ENCODE data around the gene FHAD1. TPM values are rescaled to one million over a fixed set of nuclear protein-coding genes. Genes with fewer than 3 reads are reported as not detected.

The FHAD1 gene
- total and polyA plus RNA-seq, 5 experiments from 2014 or later = not detected

DNA sequence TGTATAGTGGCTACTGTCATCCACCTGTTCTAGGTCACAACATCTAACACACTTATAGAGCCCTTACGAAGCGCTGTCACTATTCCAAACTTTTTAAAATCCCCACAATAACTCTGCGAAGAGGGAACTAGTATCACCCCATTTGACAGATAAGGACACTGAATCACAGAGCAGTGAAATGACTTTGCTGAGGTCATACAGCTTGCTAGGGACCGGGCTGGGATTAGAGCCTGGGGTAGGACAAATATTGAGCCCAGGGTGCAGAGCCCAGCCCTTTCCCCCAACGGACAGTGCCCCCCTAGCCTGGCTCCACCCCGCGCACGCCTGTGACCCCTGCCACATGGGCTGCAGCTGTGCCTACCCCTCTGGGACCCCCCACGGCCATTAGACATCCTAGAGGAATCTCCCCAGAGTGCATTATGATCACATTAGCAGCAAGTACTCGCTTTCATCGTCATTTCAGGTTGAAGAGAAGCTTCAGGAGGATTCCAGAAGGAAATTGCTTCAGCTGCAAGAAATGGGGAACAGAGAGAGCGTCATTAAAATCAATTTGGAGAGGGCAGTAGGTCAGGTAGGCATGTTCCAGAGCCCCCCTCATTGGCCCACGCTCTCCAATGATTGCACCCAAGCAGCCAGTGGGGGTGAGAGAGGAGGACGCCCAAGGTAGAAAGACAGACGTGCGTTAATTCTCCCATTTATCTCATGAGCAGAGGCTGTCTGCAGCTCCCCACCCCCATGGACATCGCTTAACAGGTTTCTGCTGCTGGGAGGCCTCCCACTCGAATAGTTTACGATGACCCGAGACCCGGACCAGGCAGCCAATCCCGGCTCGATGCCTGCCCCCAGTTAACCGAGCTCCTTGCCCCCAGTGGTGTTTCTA is 77.2 kb downstream of the FHAD1 start:
- POLR2A ChIA-PET = no interaction called here
- DNase-seq (no peak), ATAC-seq (no peak)
- H3K27me3 Mint-ChIP-seq = peaks cover 0 to 22% (median 6%) of the 10 kb centered on the region in 5 donors
- no peak overlapping the region for H3K4me3 Mint-ChIP-seq
- H3K27ac Mint-ChIP-seq = no peak overlapping the region
- peaks cover 0 to 4% (median 0%) of the 10 kb centered on the region in 4 donors for H3K4me1 Mint-ChIP-seq
- H3K36me3 Mint-ChIP-seq = peaks cover 0 to 6% (median 0%) of the 10 kb centered on the region in 3 donors
- H3K9me3 Mint-ChIP-seq = peaks cover 0 to 12% (median 5%) of the 10 kb centered on the region in 9 donors

- POLR2A ChIA-PET = no interaction called here
- DNase-seq (no peak), ATAC-seq (no peak)
- Mint-ChIP-seq H3K4me3 (no peak overlapping the region), H3K9me3 (peaks cover 0 to 12% (median 5%) of the 10 kb centered on the region in 9 donors), H3K27me3 (peaks cover 2 to 24% (median 6%) of the 10 kb centered on the region in 5 donors), H3K36me3 (peaks cover 0 to 4% (median 0%) of the 10 kb centered on the region in 3 donors), H3K27ac (no peak overlapping the region), H3K4me1 (peaks cover 0 to 6% (median 0%) of the 10 kb centered on the region in 4 donors)
Observed at GRCh38 chr1:15324869-15325335, 77.9 kb downstream of the FHAD1 start.

DNA sequence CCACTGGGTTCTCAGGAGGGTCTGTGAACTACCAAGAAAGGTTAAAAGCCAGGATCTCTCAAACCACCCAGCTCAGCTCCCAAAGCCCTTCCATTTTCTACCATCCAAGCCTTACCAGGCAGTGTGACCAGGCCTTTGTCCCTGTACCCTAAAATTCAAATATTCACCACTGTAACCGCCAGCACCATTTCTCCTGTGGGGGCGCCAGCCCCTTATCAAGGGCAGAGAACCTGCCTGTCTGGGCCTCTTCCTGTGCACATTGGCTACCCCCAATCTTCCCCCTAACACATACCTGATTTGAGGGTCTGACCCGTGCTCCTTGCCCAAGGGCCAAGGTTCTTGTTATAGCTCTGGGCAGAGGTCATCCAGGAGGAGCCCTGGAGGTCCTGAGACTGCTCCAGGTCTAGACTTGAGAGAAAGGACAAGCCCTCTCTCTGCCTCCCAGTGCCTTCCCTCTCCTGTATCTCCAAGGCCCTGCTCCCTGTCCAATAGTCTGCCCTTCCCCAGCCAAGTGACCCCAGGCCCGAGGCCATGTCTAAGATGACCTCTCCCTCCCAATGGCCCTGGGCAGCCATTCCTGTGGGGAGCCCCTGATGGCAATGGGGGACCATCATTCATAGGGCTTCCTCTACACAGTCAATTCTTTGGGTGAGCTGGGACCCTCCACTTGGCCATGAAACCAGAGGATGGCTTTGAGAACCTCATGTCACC is 78.5 kb downstream of the FHAD1 start:
- no peak for ATAC-seq
- POLR2A ChIA-PET = no interaction called here
- Mint-ChIP-seq H3K9me3 (peaks cover 0 to 6% (median 0%) of the 10 kb centered on the region in 9 donors), H3K4me3 (no peak overlapping the region), H3K27ac (no peak overlapping the region), H3K4me1 (peaks cover 0 to 6% (median 0%) of the 10 kb centered on the region in 4 donors), H3K27me3 (peaks cover 2 to 31% (median 8%) of the 10 kb centered on the region in 5 donors), H3K36me3 (no peaks in the 10 kb centered on the region)
- no peak for DNase-seq

- POLR2A ChIA-PET = no interaction called here
Observed at GRCh38 chr1:15326691-15327588, 79.9 kb downstream of the FHAD1 start.

DNA sequence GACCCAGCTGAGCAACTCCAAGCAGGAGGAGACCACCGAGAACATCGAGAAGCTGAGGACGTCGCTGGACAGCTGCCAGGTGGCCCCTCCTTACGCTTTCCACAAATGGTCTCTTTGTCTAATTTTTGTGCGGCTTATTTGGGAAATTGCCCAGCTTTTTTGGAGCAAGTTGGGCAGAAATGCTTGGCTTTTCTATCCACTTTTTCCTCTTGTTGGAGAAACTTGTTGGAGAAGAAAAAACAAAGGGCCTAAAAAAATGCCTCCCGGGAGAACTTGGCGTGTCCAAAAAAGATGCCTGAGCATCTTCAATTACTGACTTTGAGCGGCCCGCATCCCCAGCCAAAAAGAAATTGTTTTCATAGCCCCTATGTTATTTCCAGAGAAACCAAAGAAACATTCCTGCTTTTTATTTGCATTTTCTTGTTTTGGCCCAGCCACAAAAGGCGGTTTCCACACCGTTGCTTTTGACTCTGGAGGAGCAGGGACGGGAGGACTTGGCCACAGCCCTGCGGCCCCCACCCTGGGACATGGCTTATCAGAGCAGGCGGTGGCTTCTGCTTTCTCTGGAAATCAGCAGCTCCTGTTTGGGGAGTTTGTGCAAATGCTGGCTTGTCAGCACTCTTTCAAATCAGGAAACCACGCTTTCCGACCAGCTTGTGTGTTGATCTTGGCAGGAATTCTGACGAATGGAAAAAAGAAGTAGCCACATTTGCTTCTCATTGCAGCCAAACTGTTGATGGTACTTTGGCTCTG is 81.5 kb downstream of the FHAD1 start:
- peaks cover 4 to 41% (median 14%) of the 10 kb centered on the region in 5 donors for H3K27me3 Mint-ChIP-seq
- ATAC-seq = no peak
- POLR2A ChIA-PET = interaction anchor here (0.6 kb wide), 1 partner anchor 89 kb away, joined by 4 read pairs; no protein-coding TSS in a partner anchor
- no peak overlapping the region for H3K4me3 Mint-ChIP-seq
- no peak for DNase-seq
- no peaks in the 10 kb centered on the region for H3K36me3 Mint-ChIP-seq
- no peaks in the 10 kb centered on the region for H3K9me3 Mint-ChIP-seq
- H3K4me1 Mint-ChIP-seq = peaks cover 0 to 4% (median under 1%) of the 10 kb centered on the region in 4 donors
- peak overlapping the region in 1 of 10 donors; percentile 79 for H3K27ac Mint-ChIP-seq

More at GRCh38 chr1:15326691-15327588, 79.9 kb downstream of the FHAD1 start:
- Mint-ChIP-seq H3K4me1 (peaks cover 0 to 6% (median under 1%) of the 10 kb centered on the region in 4 donors), H3K4me3 (no peak overlapping the region), H3K9me3 (no peaks in the 10 kb centered on the region), H3K27me3 (peaks cover 3 to 41% (median 14%) of the 10 kb centered on the region in 5 donors), H3K36me3 (no peaks in the 10 kb centered on the region), H3K27ac (no peak overlapping the region)
- ATAC-seq = no peak
- DNase-seq = no peak

GRCh38 chr1:15329104-15329820 is 82.2 kb downstream of the FHAD1 start:
- no peak for DNase-seq
- POLR2A ChIA-PET = interaction anchor here (0.6 kb wide), 1 partner anchor 89 kb away, joined by 4 read pairs; no protein-coding TSS in a partner anchor

GRCh38 chr1:15330028-15330427 is 83.0 kb downstream of the FHAD1 start:
- POLR2A ChIA-PET = no interaction called here
- no peak overlapping the region for H3K27ac Mint-ChIP-seq
- ATAC-seq (no peak), DNase-seq (no peak)
- H3K27me3 Mint-ChIP-seq = peaks cover 4 to 29% (median 14%) of the 10 kb centered on the region in 5 donors
- peaks cover 0 to 2% (median under 1%) of the 10 kb centered on the region in 4 donors for H3K4me1 Mint-ChIP-seq
- no peak overlapping the region for H3K4me3 Mint-ChIP-seq
- H3K36me3 Mint-ChIP-seq = no peaks in the 10 kb centered on the region
- no peaks in the 10 kb centered on the region for H3K9me3 Mint-ChIP-seq

More at GRCh38 chr1:15329104-15329820, 82.2 kb downstream of the FHAD1 start:
- Mint-ChIP-seq H3K27me3 (peaks cover 4 to 37% (median 12%) of the 10 kb centered on the region in 5 donors), H3K4me1 (peaks cover 0 to 2% (median under 1%) of the 10 kb centered on the region in 4 donors), H3K36me3 (no peaks in the 10 kb centered on the region), H3K9me3 (no peaks in the 10 kb centered on the region), H3K4me3 (no peak overlapping the region), H3K27ac (no peak overlapping the region)
- ATAC-seq = no peak

GRCh38 chr1:15331180-15331579 is 84.2 kb downstream of the FHAD1 start:
- POLR2A ChIA-PET = no interaction called here
- DNase-seq (no peak), ATAC-seq (no peak)
- no peaks in the 10 kb centered on the region for H3K36me3 Mint-ChIP-seq
- H3K27me3 Mint-ChIP-seq = peaks cover 9 to 27% (median 17%) of the 10 kb centered on the region in 5 donors
- no peak overlapping the region for H3K27ac Mint-ChIP-seq
- H3K9me3 Mint-ChIP-seq = no peaks in the 10 kb centered on the region
- H3K4me1 Mint-ChIP-seq = peaks cover 0 to 2% (median under 1%) of the 10 kb centered on the region in 4 donors
- no peak overlapping the region for H3K4me3 Mint-ChIP-seq

GRCh38 chr1:15331734-15332133 is 84.7 kb downstream of the FHAD1 start:
- DNase-seq (no peak), ATAC-seq (no peak)
- POLR2A ChIA-PET = no interaction called here
- Mint-ChIP-seq H3K36me3 (no peaks in the 10 kb centered on the region), H3K4me1 (peaks cover 0 to 2% (median under 1%) of the 10 kb centered on the region in 4 donors), H3K27ac (no peak overlapping the region), H3K4me3 (no peak overlapping the region), H3K9me3 (no peaks in the 10 kb centered on the region), H3K27me3 (peaks cover 11 to 33% (median 23%) of the 10 kb centered on the region in 5 donors)

DNA sequence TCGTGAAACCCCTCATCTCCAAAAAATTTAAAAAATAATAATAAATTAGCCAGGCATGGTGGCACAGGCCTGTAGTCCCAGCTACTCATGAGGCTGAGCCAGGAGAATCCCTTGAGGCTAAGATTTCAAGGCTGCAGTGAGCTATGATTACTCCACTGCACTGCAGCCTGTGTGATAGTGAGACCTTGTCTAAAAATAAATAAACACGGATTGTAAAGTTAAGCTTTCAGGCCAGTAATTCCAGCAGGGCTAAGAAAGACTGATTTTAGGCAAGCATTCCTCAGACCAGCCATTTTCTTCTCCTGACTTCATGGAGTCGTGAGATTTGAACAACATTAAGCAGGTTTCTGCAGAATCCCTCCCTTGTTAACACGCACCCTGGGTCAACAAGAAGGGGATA is 85.5 kb downstream of the FHAD1 start:
- Mint-ChIP-seq H3K27ac (no peak overlapping the region), H3K36me3 (no peaks in the 10 kb centered on the region), H3K9me3 (no peaks in the 10 kb centered on the region), H3K27me3 (peaks cover 11 to 41% (median 20%) of the 10 kb centered on the region in 5 donors), H3K4me3 (no peak overlapping the region), H3K4me1 (peaks cover 0 to 2% (median under 1%) of the 10 kb centered on the region in 4 donors)
- no peak for DNase-seq
- POLR2A ChIA-PET = no interaction called here
- no peak for ATAC-seq
